K562 (cell line): ENCODE measurements around the gene KRT80. TPM values are rescaled to one million over a fixed set of nuclear protein-coding genes. Genes with fewer than 3 reads are reported as not detected.

Experiments used
- COPS2 ChIP-seq: fragments of 450-650 bp; conservative IDR thresholded peaks from 2 replicates; pipeline ENCODE4 v1.6.1; 2016; ENCODE audit warnings: mild to moderate bottlenecking, moderate library complexity
- E2F5 ChIP-seq: sonication (generic); formaldehyde crosslinking; IDR thresholded peaks from 2 replicates; pipeline ENCODE4 v1.8.0; 2022; ENCODE audit warnings: mild to moderate bottlenecking, missing genetic modification reagents
- MYC ChIP-seq, 2 experiments: fragments of 250-450 bp in 1 of 2; sonication (Bioruptor Pico) in 1 of 2; IDR thresholded peaks; 2 replicates each; pipeline versions ENCODE4 v1.5.1 to v1.6.1; 2012 to 2021; ENCODE audit warnings: low read depth in 2 of 2, borderline replicate concordance in 1 of 2, improper control_type of control experiment in 1 of 2, low read length in 1 of 2, mild to moderate bottlenecking in 1 of 2, moderate library complexity in 1 of 2
- PYGO2 ChIP-seq: fragments of 450-650 bp; IDR thresholded peaks from 2 replicates; pipeline ENCODE4 v1.6.1; 2016; ENCODE audit warnings: mild to moderate bottlenecking, missing genetic modification characterization, moderate library complexity, missing compliant biosample characterization
- SETDB1 ChIP-seq: IDR thresholded peaks from one replicate; pipeline ENCODE4 v1.6.1; 2012; ENCODE audit warnings: low read length, control low read depth, inconsistent platforms
- THRAP3 ChIP-seq: fragments of 450-650 bp; IDR thresholded peaks from 2 replicates; pipeline ENCODE4 v1.6.1; 2016; ENCODE audit warnings: mild to moderate bottlenecking, inconsistent platforms, borderline replicate concordance
- ZBTB43 ChIP-seq: sonication (generic); formaldehyde crosslinking; IDR thresholded peaks from 2 replicates; pipeline ENCODE4 v1.8.0; 2023; ENCODE audit warnings: mild to moderate bottlenecking, missing genetic modification reagents
- ZNF212 ChIP-seq: fragments of 450-650 bp; formaldehyde crosslinking; IDR thresholded peaks from 2 replicates; pipeline ENCODE4 v1.4.0; 2020; ENCODE audit warnings: mild to moderate bottlenecking
- ZNF445 ChIP-seq: fragments of 250-450 bp; sonication (Bioruptor Pico); IDR thresholded peaks from 2 replicates; pipeline ENCODE4 v1.4.0; 2020; ENCODE audit warnings: low read depth, mild to moderate bottlenecking, moderate library complexity
- polyA plus RNA-seq, 8 experiments: library from polyadenylated mRNA; depleted of rRNA in 4 of 8; stranded (reverse) in 5 of 8; unstranded in 3 of 8; fragments of >200 nt; fragmentation: Nextera tagmentation in 2 of 8; fragmentation: Illumina TruSeq in 1 of 8; extraction: Ambion mirVana in 2 of 8; extraction: Trizol in 1 of 8; gene quantifications; 2 replicates each; pipeline versions ENCODE4 v1.2.1 to v1.2.3, GENCODE V29; 2011 to 2014; ENCODE audit warnings: inconsistent platforms in 1 of 8, missing spikeins in 1 of 8
- total RNA-seq, 7 experiments: library from RNA; depleted of rRNA in 6 of 7; stranded (reverse); fragments of >200 nt in 6 of 7; fragmentation: Illumina TruSeq in 2 of 7; extraction: Trizol in 2 of 7; gene quantifications; 2 replicates each; pipeline versions ENCODE4 v1.2.1 to v1.2.3, GENCODE V29; 2011 to 2021; ENCODE audit warnings: low replicate concordance in 1 of 7
- TF ChIP-seq, protein P1 (sequence below): fragments of 250-450 bp; sonication (Bioruptor Pico); IDR thresholded peaks from 2 replicates; pipeline ENCODE4 v1.5.0; 2021; ENCODE audit warnings: mild to moderate bottlenecking, borderline replicate concordance

The KRT80 gene
- total and polyA plus RNA-seq, 9 of the 15 experiments (the other 6 are each of a cell fraction or from before 2014, with no cell fraction given) = not detected

DNA sequence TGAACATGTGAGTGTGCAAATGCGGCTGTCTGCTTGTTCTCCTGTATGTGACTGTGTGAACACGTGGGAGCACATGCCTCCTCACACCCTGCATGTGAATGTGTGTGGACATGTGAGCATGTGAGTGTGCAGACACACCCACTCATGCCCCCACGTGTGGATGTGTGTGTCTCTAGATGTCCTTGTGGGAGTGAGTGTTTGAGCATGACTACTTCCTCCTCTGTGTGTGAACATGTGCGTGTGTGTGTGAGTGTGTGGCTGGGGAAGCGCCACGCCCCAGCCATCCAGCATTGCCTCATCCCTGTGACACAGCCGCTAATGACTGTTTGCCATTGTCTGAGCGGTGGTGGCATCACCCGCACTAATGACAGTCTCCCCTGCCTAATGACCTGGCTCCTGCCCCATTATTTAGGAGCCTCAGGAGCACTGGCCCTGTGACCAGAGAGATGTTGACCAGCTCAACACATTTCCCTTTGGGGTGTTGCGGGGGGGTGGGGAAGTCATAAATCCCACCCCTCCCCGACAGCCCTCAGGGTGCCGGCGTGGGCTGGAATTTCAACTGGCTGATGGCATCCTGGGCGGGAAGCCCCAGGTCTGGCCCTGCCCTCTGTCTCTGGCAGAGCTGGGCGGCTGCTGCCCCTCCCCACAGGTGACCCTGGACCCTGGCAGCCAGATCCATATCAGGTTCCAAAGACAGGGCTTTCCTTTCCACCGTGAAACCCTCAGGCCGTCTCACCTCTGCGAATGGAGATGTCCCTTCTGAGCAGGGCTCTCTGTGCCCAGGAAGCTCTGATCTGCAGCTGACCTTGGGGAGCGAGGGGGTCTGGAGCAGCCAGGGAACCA lies 11.5 kb upstream of the KRT80 start (continued):
- TF ChIP-seq ZBTB43 = 0 out of 2 replicates have a peak, but pooled peaks have one; percentile 36
- TF ChIP-seq ZNF212 (CRISPR knock-in tag) = no peak
- TF ChIP-seq E2F5 (CRISPR knock-in tag) = no peak
- no peak for TF ChIP-seq PYGO2
- no peak for TF ChIP-seq MYC (IDR thresholded peaks at IDR 0.05; ENCODE audit: low read depth, low read length)
- no peak for TF ChIP-seq MYC (CRISPR knock-in tag; IDR thresholded peaks at IDR 0.05; ENCODE audit: borderline replicate concordance, low read depth)
- no peak for TF ChIP-seq COPS2
- TF ChIP-seq, protein P1, sequence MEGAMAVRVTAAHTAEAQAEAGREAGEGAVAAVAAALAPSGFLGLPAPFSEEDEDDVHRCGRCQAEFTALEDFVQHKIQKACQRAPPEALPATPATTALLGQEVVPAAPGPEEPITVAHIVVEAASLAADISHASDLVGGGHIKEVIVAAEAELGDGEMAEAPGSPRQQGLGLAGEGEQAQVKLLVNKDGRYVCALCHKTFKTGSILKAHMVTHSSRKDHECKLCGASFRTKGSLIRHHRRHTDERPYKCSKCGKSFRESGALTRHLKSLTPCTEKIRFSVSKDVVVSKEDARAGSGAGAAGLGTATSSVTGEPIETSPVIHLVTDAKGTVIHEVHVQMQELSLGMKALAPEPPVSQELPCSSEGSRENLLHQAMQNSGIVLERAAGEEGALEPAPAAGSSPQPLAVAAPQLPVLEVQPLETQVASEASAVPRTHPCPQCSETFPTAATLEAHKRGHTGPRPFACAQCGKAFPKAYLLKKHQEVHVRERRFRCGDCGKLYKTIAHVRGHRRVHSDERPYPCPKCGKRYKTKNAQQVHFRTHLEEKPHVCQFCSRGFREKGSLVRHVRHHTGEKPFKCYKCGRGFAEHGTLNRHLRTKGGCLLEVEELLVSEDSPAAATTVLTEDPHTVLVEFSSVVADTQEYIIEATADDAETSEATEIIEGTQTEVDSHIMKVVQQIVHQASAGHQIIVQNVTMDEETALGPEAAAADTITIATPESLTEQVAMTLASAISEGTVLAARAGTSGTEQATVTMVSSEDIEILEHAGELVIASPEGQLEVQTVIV (CRISPR knock-in tag) = no peak
- TF ChIP-seq SETDB1 = no peak
- no peak for TF ChIP-seq ZNF445 (CRISPR knock-in tag)
- no peak for TF ChIP-seq THRAP3
- TF ChIP-seq, all 486 proteins: peak for 10
